ENCODE data around the gene NECTIN2. TPM values are rescaled to one million over a fixed set of nuclear protein-coding genes. Genes with fewer than 3 reads are reported as not detected.
"Not testable (repeated sequence)": the region's sequence is repeated elsewhere in the genome, so short reads cannot be mapped to it uniquely, and the experiment has no call there.

The NECTIN2 gene
- total and polyA plus RNA-seq, 2 experiments from 2014 or later, result 193 to 307 TPM

DNA sequence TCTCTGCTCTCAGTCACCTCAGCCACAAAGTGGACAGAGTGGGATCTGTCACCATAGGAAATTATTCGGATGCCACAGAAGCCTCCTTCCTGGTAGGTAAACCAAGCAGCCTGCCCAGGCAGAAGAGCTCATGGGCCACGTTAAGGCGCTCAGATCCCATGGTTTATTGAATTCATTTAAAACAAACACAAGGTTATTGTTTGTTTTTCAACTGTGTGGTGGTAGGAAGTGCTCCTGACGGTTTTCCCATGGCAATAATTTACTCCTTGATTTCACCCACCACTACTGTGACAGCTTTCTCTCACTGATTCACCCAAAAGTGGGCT, 22.8 kb upstream of the NECTIN2 start:
- TF ChIP-seq EZH2phosphoT487 (IDR thresholded peaks at IDR 0.05; ENCODE audit: low read depth, severe bottlenecking, unreplicated experiment) (no peak), EZH2 (IDR thresholded peaks at IDR 0.05; ENCODE audit: borderline replicate concordance) (no peak)
- TF ChIP-seq, protein P1, sequence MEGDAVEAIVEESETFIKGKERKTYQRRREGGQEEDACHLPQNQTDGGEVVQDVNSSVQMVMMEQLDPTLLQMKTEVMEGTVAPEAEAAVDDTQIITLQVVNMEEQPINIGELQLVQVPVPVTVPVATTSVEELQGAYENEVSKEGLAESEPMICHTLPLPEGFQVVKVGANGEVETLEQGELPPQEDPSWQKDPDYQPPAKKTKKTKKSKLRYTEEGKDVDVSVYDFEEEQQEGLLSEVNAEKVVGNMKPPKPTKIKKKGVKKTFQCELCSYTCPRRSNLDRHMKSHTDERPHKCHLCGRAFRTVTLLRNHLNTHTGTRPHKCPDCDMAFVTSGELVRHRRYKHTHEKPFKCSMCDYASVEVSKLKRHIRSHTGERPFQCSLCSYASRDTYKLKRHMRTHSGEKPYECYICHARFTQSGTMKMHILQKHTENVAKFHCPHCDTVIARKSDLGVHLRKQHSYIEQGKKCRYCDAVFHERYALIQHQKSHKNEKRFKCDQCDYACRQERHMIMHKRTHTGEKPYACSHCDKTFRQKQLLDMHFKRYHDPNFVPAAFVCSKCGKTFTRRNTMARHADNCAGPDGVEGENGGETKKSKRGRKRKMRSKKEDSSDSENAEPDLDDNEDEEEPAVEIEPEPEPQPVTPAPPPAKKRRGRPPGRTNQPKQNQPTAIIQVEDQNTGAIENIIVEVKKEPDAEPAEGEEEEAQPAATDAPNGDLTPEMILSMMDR (IDR thresholded peaks at IDR 0.05; ENCODE audit: poor library complexity), result no peak
- no peak overlapping the region for H2AFZ ChIP-seq
- H3K27me3 ChIP-seq, result peaks cover 4% of the 10 kb centered on the region
- no peak overlapping the region for H3K4me2 ChIP-seq
- no peak for DNase-seq (ENCODE audit: low spot score)
- no peaks in the 10 kb centered on the region for H3K4me1 ChIP-seq (ENCODE audit: insufficient read depth)
- no peaks in the 10 kb centered on the region for H3K9me2 ChIP-seq (replicated peaks; ENCODE audit: insufficient read depth)
- H4K20me1 ChIP-seq (ENCODE audit: insufficient read depth, poor library complexity, severe bottlenecking), result no peaks in the 10 kb centered on the region
- WGBS (ENCODE audit: low lambda C conversion rate, missing lambda C conversion rate), result 46% methylated on average over 4 of the region's 4 CpGs
- no peak overlapping the region for H3K27ac ChIP-seq
- no peak overlapping the region for H3K4me3 ChIP-seq
- no peaks in the 10 kb centered on the region for H3K9me3 ChIP-seq (ENCODE audit: low read depth)
- H3K79me2 ChIP-seq, result no peaks in the 10 kb centered on the region
- H3K36me3 ChIP-seq (replicated peaks; ENCODE audit: insufficient read depth, low read depth), result no peaks in the 10 kb centered on the region

DNA sequence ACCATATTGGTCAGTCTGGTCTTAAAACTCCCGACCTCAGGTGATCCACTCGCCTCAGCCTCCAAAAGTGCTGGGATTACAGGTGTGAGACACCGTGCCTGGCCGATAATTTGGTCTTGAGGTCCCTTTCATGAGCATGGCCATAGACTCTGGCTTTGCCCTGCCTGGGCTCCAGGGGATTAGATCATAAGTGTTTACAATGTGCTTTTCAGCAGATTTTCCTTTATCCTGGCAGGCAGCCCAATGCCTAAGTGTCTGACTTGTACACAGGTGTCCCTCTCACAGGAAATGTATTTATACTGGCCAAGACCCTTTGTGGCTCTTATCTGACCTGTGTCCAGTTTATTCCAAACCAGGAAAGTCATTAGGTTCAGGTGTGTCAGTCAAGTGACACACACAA, 21.3 kb upstream of the NECTIN2 start:
- H3K27ac ChIP-seq, result no peak overlapping the region
- H3K4me3 ChIP-seq, result no peak overlapping the region
- DNase-seq (ENCODE audit: low spot score), result no peak
- no peaks in the 10 kb centered on the region for H3K36me3 ChIP-seq (replicated peaks; ENCODE audit: insufficient read depth, low read depth)
- H3K27me3 ChIP-seq, result peaks cover 4% of the 10 kb centered on the region
- TF ChIP-seq EZH2 (IDR thresholded peaks at IDR 0.05; ENCODE audit: borderline replicate concordance) (no peak), EZH2phosphoT487 (IDR thresholded peaks at IDR 0.05; ENCODE audit: low read depth, severe bottlenecking, unreplicated experiment) (no peak)
- TF ChIP-seq, protein P1 (IDR thresholded peaks at IDR 0.05; ENCODE audit: poor library complexity), result no peak
- no peaks in the 10 kb centered on the region for H3K79me2 ChIP-seq
- H3K9me3 ChIP-seq (ENCODE audit: low read depth), result no peaks in the 10 kb centered on the region
- no peaks in the 10 kb centered on the region for H3K9me2 ChIP-seq (replicated peaks; ENCODE audit: insufficient read depth)
- WGBS (ENCODE audit: low lambda C conversion rate, missing lambda C conversion rate), result 88% methylated on average over 4 of the region's 4 CpGs
- no peak overlapping the region for H2AFZ ChIP-seq
- no peaks in the 10 kb centered on the region for H3K4me1 ChIP-seq (ENCODE audit: insufficient read depth)
- H3K4me2 ChIP-seq, result no peak overlapping the region
- no peaks in the 10 kb centered on the region for H4K20me1 ChIP-seq (ENCODE audit: insufficient read depth, poor library complexity, severe bottlenecking)

DNA sequence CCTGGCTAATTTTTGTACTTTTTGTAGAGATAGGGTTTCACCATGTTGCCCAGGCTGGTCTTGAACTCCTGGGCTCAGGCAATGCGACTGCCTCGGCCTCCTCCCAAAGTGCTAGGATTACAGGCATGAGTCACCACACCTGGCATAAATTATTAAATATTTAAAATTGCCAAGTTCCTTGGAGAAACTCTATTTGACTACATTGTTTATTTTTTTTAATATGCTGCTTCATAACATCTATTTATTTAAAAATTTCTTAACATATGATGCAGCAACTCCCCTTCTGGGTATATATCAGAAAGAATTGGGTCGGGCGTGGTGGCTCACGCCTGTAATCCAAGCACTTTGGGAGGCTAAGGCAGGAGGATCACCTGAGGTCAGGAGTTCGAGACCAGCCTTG, 13.2 kb upstream of the NECTIN2 start:
- WGBS (ENCODE audit: low lambda C conversion rate, missing lambda C conversion rate), result 81% methylated on average over 6 of the region's 6 CpGs
- not testable (repeated sequence) for H3K27me3 ChIP-seq; H3K36me3 ChIP-seq (replicated peaks; ENCODE audit: insufficient read depth, low read depth); H4K20me1 ChIP-seq (ENCODE audit: insufficient read depth, poor library complexity, severe bottlenecking); H3K9me3 ChIP-seq (ENCODE audit: low read depth); H3K9me2 ChIP-seq (replicated peaks; ENCODE audit: insufficient read depth); H3K27ac ChIP-seq; H3K4me2 ChIP-seq; H3K4me1 ChIP-seq (ENCODE audit: insufficient read depth); DNase-seq (ENCODE audit: low spot score); H3K79me2 ChIP-seq; H3K4me3 ChIP-seq; H2AFZ ChIP-seq

DNA sequence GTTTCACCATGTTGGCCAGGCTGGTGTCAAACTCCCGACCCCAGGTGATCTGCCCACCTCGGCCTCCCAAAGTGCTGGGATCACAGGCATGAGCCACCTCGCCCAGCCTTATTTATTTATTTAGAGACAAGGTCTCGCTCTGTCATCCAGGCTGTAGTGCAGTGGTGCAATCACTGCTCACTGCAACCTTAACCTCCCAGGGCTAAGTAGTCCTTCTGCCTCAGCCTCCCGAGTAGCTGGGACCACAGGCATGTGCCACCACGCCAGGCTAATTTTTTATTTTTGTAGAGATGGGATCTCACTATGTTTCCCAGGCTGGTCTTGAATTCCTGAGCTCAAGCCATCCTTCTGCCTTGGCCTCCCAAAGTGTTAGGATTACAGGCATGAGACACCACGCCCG, 11.7 kb upstream of the NECTIN2 start:
- DNase-seq (ENCODE audit: low spot score); H3K4me2 ChIP-seq; H3K79me2 ChIP-seq; H3K4me3 ChIP-seq; H3K9me3 ChIP-seq (ENCODE audit: low read depth); H4K20me1 ChIP-seq (ENCODE audit: insufficient read depth, poor library complexity, severe bottlenecking); H3K36me3 ChIP-seq (replicated peaks; ENCODE audit: insufficient read depth, low read depth); H3K27ac ChIP-seq; H2AFZ ChIP-seq; H3K9me2 ChIP-seq (replicated peaks; ENCODE audit: insufficient read depth); H3K27me3 ChIP-seq; H3K4me1 ChIP-seq (ENCODE audit: insufficient read depth): not testable (repeated sequence)
- WGBS (ENCODE audit: low lambda C conversion rate, missing lambda C conversion rate), result 84% methylated on average over 8 of the region's 8 CpGs

DNA sequence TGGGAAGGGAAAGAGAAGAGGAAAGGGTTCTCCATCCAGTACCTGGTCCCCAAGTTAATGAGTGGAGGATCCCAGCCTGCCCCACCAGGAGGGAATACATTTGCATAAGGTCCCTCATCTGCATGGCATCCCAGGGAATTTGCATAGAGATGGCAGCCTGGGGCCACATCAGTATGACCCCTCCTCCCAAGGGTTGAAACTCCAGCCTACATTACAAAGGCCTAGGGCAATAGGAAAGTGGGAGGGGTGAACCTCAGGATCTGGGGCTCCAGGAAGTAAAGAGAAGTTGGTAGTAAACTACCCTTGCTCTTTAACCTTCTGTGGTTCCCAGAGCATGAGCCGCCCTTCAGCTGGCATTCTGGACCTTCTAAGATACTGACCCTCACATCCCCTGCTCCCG, 6.8 kb upstream of the NECTIN2 start:
- no peaks in the 10 kb centered on the region for H3K9me3 ChIP-seq (ENCODE audit: low read depth)
- no peaks in the 10 kb centered on the region for H3K27me3 ChIP-seq
- H2AFZ ChIP-seq, result no peak overlapping the region
- no peak overlapping the region for H3K4me3 ChIP-seq
- 80% methylated on average over 2 of the region's 2 CpGs for WGBS (ENCODE audit: low lambda C conversion rate, missing lambda C conversion rate)
- DNase-seq (ENCODE audit: low spot score), result no peak
- H3K27ac ChIP-seq, result no peak overlapping the region
- no peaks in the 10 kb centered on the region for H3K79me2 ChIP-seq
- no peaks in the 10 kb centered on the region for H3K4me1 ChIP-seq (ENCODE audit: insufficient read depth)
- H3K9me2 ChIP-seq (replicated peaks; ENCODE audit: insufficient read depth), result no peaks in the 10 kb centered on the region
- TF ChIP-seq, protein P1 (IDR thresholded peaks at IDR 0.05; ENCODE audit: poor library complexity), result no peak
- TF ChIP-seq EZH2phosphoT487 (IDR thresholded peaks at IDR 0.05; ENCODE audit: low read depth, severe bottlenecking, unreplicated experiment) (no peak), EZH2 (IDR thresholded peaks at IDR 0.05; ENCODE audit: borderline replicate concordance) (no peak)
- no peaks in the 10 kb centered on the region for H4K20me1 ChIP-seq (ENCODE audit: insufficient read depth, poor library complexity, severe bottlenecking)
- H3K4me2 ChIP-seq, result no peak overlapping the region
- no peaks in the 10 kb centered on the region for H3K36me3 ChIP-seq (replicated peaks; ENCODE audit: insufficient read depth, low read depth)

Measured in hepatocyte (in vitro differentiated cells).